GM12878 (cell line): ENCODE measurements around the gene CDC7. TPM values are rescaled to one million over a fixed set of nuclear protein-coding genes. Genes with fewer than 3 reads are reported as not detected.

Source experiments
- ATAC-seq: fragments of 200-7000 bp; cut with Tn5 transposase; 3 replicates; pipeline ENCODE4 v1.9.1; 2020; ENCODE audit warnings: mild to moderate bottlenecking, moderate library complexity
- BruUV-seq: library from RNA; stranded (reverse); fragments of 400-500 nt; replicated peaks from 2 replicates; lab custom pipeline; 2021; lab: Mats Ljungman, UMichigan
- CTCF ChIA-PET: fragments of 300-600 bp; sonication (Branson Sonifier 250); formaldehyde crosslinking; extraction: SDS; loops from one replicate; lab custom pipeline; 2021; ENCODE audit warnings: inconsistent platforms; lab: Yijun Ruan, JAX
- POLR2A ChIA-PET: fragments of 350-600 bp; formaldehyde crosslinking; extraction: SDS; loops from one replicate; lab custom pipeline; 2021; ENCODE audit warnings: inconsistent platforms; lab: Charles Lee
- RAD21 ChIA-PET: fragments of 300-600 bp; sonication (Branson Sonifier 250); formaldehyde crosslinking; loops from one replicate; lab custom pipeline; 2023; ENCODE audit warnings: antibody characterized with exemption; ENCODE audit not compliant: unreplicated experiment; lab: Charles Lee
- SMC1A ChIA-PET: fragments of 300-600 bp; sonication (Branson Sonifier 250); formaldehyde crosslinking; loops from one replicate; lab custom pipeline; 2023; ENCODE audit not compliant: unreplicated experiment, uncharacterized antibody; lab: Charles Lee
- DNase-seq: peaks from one replicate; pipeline ENCODE4 v3.0.0-alpha.2; 2011; ENCODE audit warnings: low read depth, low spot score
- FAIRE-seq: peaks from 3 replicates; lab custom pipeline; 2011; peaks lifted over from hg19 to GRCh38; lab: Jason Lieb, UNC
- H2AFZ ChIP-seq: 2 replicates; pipeline ENCODE4 v1.6.0; 2011; ENCODE audit warnings: low read depth, low read length, control low read depth; ENCODE audit not compliant: control insufficient read depth
- H3K27ac ChIP-seq: 2 replicates; pipeline ENCODE4 v1.5.1; 2011; ENCODE audit warnings: control low read depth; ENCODE audit not compliant: control insufficient read depth, insufficient read depth
- H3K27me3 ChIP-seq, 2 experiments: replicated peaks in 1 of 2; 2 replicates each; pipeline versions ENCODE4 v1.6.0 to v1.6.1; 2011; ENCODE audit warnings: low read length in 1 of 2; ENCODE audit not compliant: control insufficient read depth in 2 of 2, insufficient read depth in 2 of 2
- H3K36me3 ChIP-seq, 2 experiments: 2 replicates each; pipeline ENCODE4 v1.5.1; 2011; ENCODE audit warnings: low read length in 1 of 2; ENCODE audit not compliant: control insufficient read depth in 2 of 2, insufficient read depth in 2 of 2
- H3K4me1 ChIP-seq: 2 replicates; pipeline ENCODE4 v1.6.1; 2011; ENCODE audit warnings: mild to moderate bottlenecking, low read length, moderate library complexity, mixed read lengths; ENCODE audit not compliant: control insufficient read depth, insufficient read depth
- H3K4me2 ChIP-seq: 2 replicates; pipeline ENCODE4 v1.6.0; 2011; ENCODE audit warnings: control low read depth; ENCODE audit not compliant: control insufficient read depth, insufficient read depth
- H3K4me3 ChIP-seq: fragments of 200-600 bp; sonication (generic); 2 replicates; pipeline ENCODE4 v1.5.1; 2016
- H3K79me2 ChIP-seq: 2 replicates; pipeline ENCODE4 v1.6.0; 2011; ENCODE audit warnings: low read length; ENCODE audit not compliant: control insufficient read depth, insufficient read depth
- H3K9ac ChIP-seq: 2 replicates; pipeline ENCODE4 v1.8.0; 2011; ENCODE audit warnings: low read length, control low read depth, mixed read lengths; ENCODE audit not compliant: control insufficient read depth, insufficient read depth
- H3K9me3 ChIP-seq: replicated peaks from 3 replicates; pipeline ENCODE4 v1.5.1; 2011; ENCODE audit warnings: mild to moderate bottlenecking, low read length; ENCODE audit not compliant: control insufficient read depth, insufficient read depth
- H4K20me1 ChIP-seq: 2 replicates; pipeline ENCODE4 v1.6.0; 2011; ENCODE audit not compliant: control insufficient read depth, insufficient read depth
- BACH1 ChIP-seq: fragments of 450-650 bp; IDR thresholded peaks from 2 replicates; pipeline ENCODE4 v1.6.1; 2017; ENCODE audit warnings: mild to moderate bottlenecking, borderline replicate concordance
- BHLHE40 ChIP-seq, 2 experiments: fragments of 450-650 bp in 1 of 2; IDR thresholded peaks; 2 replicates each; pipeline ENCODE4 v1.6.1; 2011 to 2017; ENCODE audit warnings: low read depth in 2 of 2, borderline replicate concordance in 1 of 2, improper control_type of control experiment in 1 of 2, low read length in 1 of 2, mild to moderate bottlenecking in 1 of 2
- CHD4 ChIP-seq: fragments of 200-600 bp; sonication (generic); IDR thresholded peaks from 2 replicates; pipeline ENCODE4 v1.6.1; 2016; ENCODE audit warnings: mild to moderate bottlenecking
- CREB1 ChIP-seq: IDR thresholded peaks from 2 replicates; pipeline ENCODE4 v1.6.1; 2012; ENCODE audit warnings: low read depth, mild to moderate bottlenecking, inconsistent platforms
- HDAC6 ChIP-seq: fragments of 200-600 bp; sonication (generic); IDR thresholded peaks from one replicate; pipeline ENCODE4 v1.8.0; 2017; ENCODE audit warnings: antibody characterized with exemption; ENCODE audit not compliant: unreplicated experiment
- IRF5 ChIP-seq: fragments of 450-650 bp; IDR thresholded peaks from 2 replicates; pipeline ENCODE4 v1.6.1; 2017; ENCODE audit warnings: borderline replicate concordance
- MTA3 ChIP-seq: IDR thresholded peaks from 2 replicates; pipeline ENCODE4 v1.6.1; 2012; ENCODE audit warnings: low read length, inconsistent platforms, borderline replicate concordance
- NFIC ChIP-seq: IDR thresholded peaks from 2 replicates; pipeline ENCODE4 v1.6.1; 2012; ENCODE audit warnings: low read depth, mild to moderate bottlenecking, inconsistent platforms, low read length, moderate library complexity
- NFYA ChIP-seq: IDR thresholded peaks from 2 replicates; pipeline ENCODE4 v1.6.1; 2011; ENCODE audit warnings: low read depth, mild to moderate bottlenecking, low read length, improper control_type of control experiment, borderline replicate concordance
- NR2C2 ChIP-seq: IDR thresholded peaks from 2 replicates; pipeline ENCODE4 v1.6.1; 2011; ENCODE audit warnings: borderline replicate concordance, low read depth; ENCODE audit not compliant: control insufficient read depth, insufficient read length
- PBX3 ChIP-seq: IDR thresholded peaks from 2 replicates; pipeline ENCODE4 v1.6.1; 2011; ENCODE audit warnings: mild to moderate bottlenecking, low read depth, low read length, moderate library complexity; ENCODE audit not compliant: insufficient replicate concordance
- SREBF2 ChIP-seq: IDR thresholded peaks from 2 replicates; pipeline ENCODE4 v1.6.1; 2012; ENCODE audit warnings: mild to moderate bottlenecking, low read length
- TCF3 ChIP-seq: IDR thresholded peaks from 2 replicates; pipeline ENCODE4 v1.6.1; 2012; ENCODE audit warnings: low read depth, mild to moderate bottlenecking, low read length, borderline replicate concordance; ENCODE audit not compliant: insufficient read depth
- USF2 ChIP-seq: IDR thresholded peaks from 2 replicates; pipeline ENCODE4 v1.6.1; 2011; ENCODE audit warnings: low read depth, low read length, improper control_type of control experiment, borderline replicate concordance
- YY1 ChIP-seq: IDR thresholded peaks from 2 replicates; pipeline ENCODE4 v1.6.1; 2011; ENCODE audit warnings: low read depth, mild to moderate bottlenecking, low read length
- ZSCAN29 ChIP-seq: fragments of 450-650 bp; IDR thresholded peaks from 2 replicates; pipeline ENCODE4 v1.6.1; 2017; ENCODE audit warnings: mild to moderate bottlenecking, moderate library complexity
- WGBS: methylation state at CpG from one replicate; pipeline ENCODE4 v1.1.6; 2016; ENCODE audit warnings: low lambda C conversion rate; ENCODE audit not compliant: insufficient replicate concordance, insufficient coverage; ENCODE audit errors: missing lambda C conversion rate; 5-methylcytosine and 5-hydroxymethylcytosine counted together
- in situ Hi-C: fragments of 300-500 bp; cut with MboI; formaldehyde crosslinking; loops from 9 replicates; pipeline ENCODE4 v1.14.3; 2018; ENCODE audit warnings: mixed read lengths
- intact Hi-C: fragments of 100-400 bp; cut with micrococcal nuclease; formaldehyde crosslinking; loops from one replicate; pipeline ENCODE4 v1.14.2; 2022; ENCODE audit not compliant: unreplicated experiment
- polyA plus RNA-seq, 11 experiments: library from polyadenylated mRNA; depleted of rRNA in 4 of 11; unstranded in 6 of 11; stranded (reverse) in 5 of 11; fragments of >200 nt; fragmentation: Nextera tagmentation in 4 of 11; fragmentation: Illumina TruSeq in 1 of 11; extraction: Ambion mirVana in 4 of 11; extraction: Trizol in 1 of 11; gene quantifications; 1 replicate in 1 of 11; 2 replicates in 10 of 11; pipeline versions ENCODE4 v1.2.1 to v1.2.3, GENCODE V29; 2011 to 2016; ENCODE audit warnings: inconsistent platforms in 2 of 11, missing spikeins in 2 of 11, low read depth in 1 of 11
- total RNA-seq, 4 experiments: library from RNA; depleted of rRNA in 3 of 4; stranded (reverse); fragments of >200 nt in 3 of 4; fragmentation: Illumina TruSeq in 1 of 4; extraction: Trizol in 1 of 4; gene quantifications; 2 replicates each; pipeline versions ENCODE4 v1.2.1 to v1.2.3, GENCODE V29; 2013 to 2021
- TF ChIP-seq, protein P1 (sequence below): IDR thresholded peaks from 2 replicates; pipeline ENCODE4 v1.6.1; 2012; ENCODE audit warnings: low read depth, low read length, improper control_type of control experiment
- TF ChIP-seq, protein P2 (sequence below): fragments of 450-650 bp; IDR thresholded peaks from 2 replicates; pipeline ENCODE4 v1.6.1; 2018; ENCODE audit warnings: mild to moderate bottlenecking, low read depth, moderate library complexity; ENCODE audit not compliant: partially characterized antibody

CDC7 gene
- total and polyA plus RNA-seq, 10 of the 15 experiments (the other 5 are each of a cell fraction or from before 2014, with no cell fraction given), result 14.9 to 37.8 (median 26.0) TPM

DNA sequence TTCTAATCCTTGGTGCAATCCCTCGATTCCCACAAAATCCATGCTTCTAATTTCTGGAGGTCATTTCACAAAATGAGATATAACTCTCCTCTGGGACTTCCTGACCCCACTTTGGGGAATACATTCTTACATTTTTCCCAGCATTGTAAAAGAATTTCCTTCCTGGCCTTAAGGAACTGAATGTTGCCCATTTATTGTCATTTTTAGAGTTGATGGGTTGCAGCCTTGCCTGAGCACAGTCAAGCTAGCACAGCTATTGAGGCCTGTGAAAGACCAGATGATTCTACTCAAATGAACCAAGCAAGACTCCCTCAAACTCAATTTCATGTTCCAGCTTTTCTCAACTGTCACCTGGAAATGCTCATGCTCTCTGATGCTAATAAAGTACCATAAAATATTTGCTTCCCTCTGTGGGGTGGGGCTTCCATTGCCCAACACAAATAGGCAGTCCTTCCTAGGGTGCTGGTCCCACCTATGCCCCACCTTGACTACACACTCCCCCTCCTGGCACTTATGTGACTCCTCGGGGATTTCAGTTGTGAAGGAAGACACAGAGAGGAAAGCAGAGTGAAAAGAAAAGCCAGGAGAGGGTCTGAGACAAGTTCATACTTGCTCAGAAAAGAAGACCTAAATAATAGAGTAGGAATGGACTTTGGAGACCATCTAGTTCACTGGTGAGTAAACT lies 24.0 kb upstream of the CDC7 start:
- in situ Hi-C loops, result no loop called here
- Histone ChIP-seq H3K36me3 (no peaks in the 10 kb centered on the region), H3K9me3 (no peaks in the 10 kb centered on the region), H3K9ac (no peak overlapping the region), H2AFZ (no peak overlapping the region), H3K79me2 (no peaks in the 10 kb centered on the region), H3K4me3 (no peak overlapping the region), H3K4me1 (no peaks in the 10 kb centered on the region), H4K20me1 (no peaks in the 10 kb centered on the region), H3K27me3 (no peaks in the 10 kb centered on the region), H3K4me2 (no peak overlapping the region), H3K27ac (no peak overlapping the region)
- POLR2A ChIA-PET, result no interaction called here
- RAD21 ChIA-PET, result no interaction called here
- CTCF ChIA-PET, result no interaction called here
- SMC1A ChIA-PET, result no interaction called here
- intact Hi-C loops, result no loop called here
- WGBS, result 8% methylated on average over 2 of the region's 2 CpGs
- BruUV-seq, result no TSS peak
- no peak for ATAC-seq
- DNase-seq, result no peak
- FAIRE-seq, result no peak
- TF ChIP-seq CHD4 (no peak), IRF5 (no peak), PBX3 (no peak), ZSCAN29 (no peak), MTA3 (no peak), HDAC6 (no peak), BACH1 (no peak), NFYA (no peak), SREBF2 (no peak), USF2 (no peak), NFIC (no peak), YY1 (no peak), BHLHE40 (IDR thresholded peaks at IDR 0.05; ENCODE audit: borderline replicate concordance in 1 of 2, low read depth in 2 of 2, low read length in 1 of 2) (no peak), NR2C2 (no peak), TCF3 (no peak), CREB1 (no peak)
- TF ChIP-seq, protein P1, sequence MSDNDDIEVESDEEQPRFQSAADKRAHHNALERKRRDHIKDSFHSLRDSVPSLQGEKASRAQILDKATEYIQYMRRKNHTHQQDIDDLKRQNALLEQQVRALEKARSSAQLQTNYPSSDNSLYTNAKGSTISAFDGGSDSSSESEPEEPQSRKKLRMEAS, result no peak
- TF ChIP-seq, protein P2, sequence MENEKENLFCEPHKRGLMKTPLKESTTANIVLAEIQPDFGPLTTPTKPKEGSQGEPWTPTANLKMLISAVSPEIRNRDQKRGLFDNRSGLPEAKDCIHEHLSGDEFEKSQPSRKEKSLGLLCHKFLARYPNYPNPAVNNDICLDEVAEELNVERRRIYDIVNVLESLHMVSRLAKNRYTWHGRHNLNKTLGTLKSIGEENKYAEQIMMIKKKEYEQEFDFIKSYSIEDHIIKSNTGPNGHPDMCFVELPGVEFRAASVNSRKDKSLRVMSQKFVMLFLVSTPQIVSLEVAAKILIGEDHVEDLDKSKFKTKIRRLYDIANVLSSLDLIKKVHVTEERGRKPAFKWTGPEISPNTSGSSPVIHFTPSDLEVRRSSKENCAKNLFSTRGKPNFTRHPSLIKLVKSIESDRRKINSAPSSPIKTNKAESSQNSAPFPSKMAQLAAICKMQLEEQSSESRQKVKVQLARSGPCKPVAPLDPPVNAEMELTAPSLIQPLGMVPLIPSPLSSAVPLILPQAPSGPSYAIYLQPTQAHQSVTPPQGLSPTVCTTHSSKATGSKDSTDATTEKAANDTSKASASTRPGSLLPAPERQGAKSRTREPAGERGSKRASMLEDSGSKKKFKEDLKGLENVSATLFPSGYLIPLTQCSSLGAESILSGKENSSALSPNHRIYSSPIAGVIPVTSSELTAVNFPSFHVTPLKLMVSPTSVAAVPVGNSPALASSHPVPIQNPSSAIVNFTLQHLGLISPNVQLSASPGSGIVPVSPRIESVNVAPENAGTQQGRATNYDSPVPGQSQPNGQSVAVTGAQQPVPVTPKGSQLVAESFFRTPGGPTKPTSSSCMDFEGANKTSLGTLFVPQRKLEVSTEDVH, result no peak
